H1 (cell line): ENCODE data around the gene PRDX5. TPM values are rescaled to one million over a fixed set of nuclear protein-coding genes. Genes with fewer than 3 reads are reported as not detected.

ENCODE experiments used
- CTCF ChIA-PET: fragments of 300-600 bp; sonication (Branson Sonifier 250); formaldehyde crosslinking; loops from one replicate; lab custom pipeline; 2021; ENCODE audit not compliant: partially characterized antibody; lab: Charles Lee
- POLR2A ChIA-PET: fragments of 300-600 bp; sonication (Branson Sonifier 250); formaldehyde crosslinking; loops from one replicate; lab custom pipeline; 2021; ENCODE audit warnings: inconsistent platforms; ENCODE audit not compliant: partially characterized antibody; lab: Charles Lee
- DNase-seq, 2 experiments: peaks; one replicate each; pipeline versions ENCODE4 v3.0.0 to v3.0.0-alpha.2; 2010 to 2022; ENCODE audit warnings: low spot score in 2 of 2, low read depth in 1 of 2, mixed read lengths in 1 of 2
- FAIRE-seq: peaks from 2 replicates; lab custom pipeline; 2011; peaks lifted over from hg19 to GRCh38; lab: Jason Lieb, UNC
- H2AFZ ChIP-seq: 2 replicates; pipeline ENCODE4 v1.8.1; 2012; ENCODE audit warnings: low read length, inconsistent platforms
- H2AK5ac ChIP-seq: 2 replicates; pipeline ENCODE4 v1.6.1; 2013; ENCODE audit warnings: low read depth, low read length
- H2BK120ac ChIP-seq: replicated peaks from 2 replicates; pipeline ENCODE3; 2013; ENCODE audit warnings: low read depth, low read length, inconsistent platforms
- H2BK12ac ChIP-seq: 2 replicates; pipeline ENCODE4 v1.6.1; 2013; ENCODE audit warnings: low read depth, low read length
- H2BK15ac ChIP-seq: 2 replicates; pipeline ENCODE4 v1.6.1; 2013; ENCODE audit warnings: low read length
- H2BK20ac ChIP-seq: 2 replicates; pipeline ENCODE4 v1.6.1; 2013; ENCODE audit warnings: low read length
- H2BK5ac ChIP-seq: 2 replicates; pipeline ENCODE4 v1.6.1; 2013; ENCODE audit warnings: low read depth, low read length
- H3K14ac ChIP-seq: 2 replicates; pipeline ENCODE4 v1.6.1; 2013; ENCODE audit warnings: inconsistent platforms; ENCODE audit not compliant: insufficient read length
- H3K18ac ChIP-seq: 2 replicates; pipeline ENCODE4 v1.6.1; 2013; ENCODE audit warnings: low read length; ENCODE audit errors: extremely low read depth
- H3K23ac ChIP-seq: 2 replicates; pipeline ENCODE4 v1.6.1; 2013; ENCODE audit warnings: inconsistent platforms; ENCODE audit not compliant: insufficient read length
- H3K23me2 ChIP-seq: 2 replicates; pipeline ENCODE4 v1.6.1; 2013; ENCODE audit warnings: low read depth, low read length
- H3K27ac ChIP-seq: 2 replicates; pipeline ENCODE4 v1.6.1; 2011; ENCODE audit warnings: low read depth, low read length, inconsistent platforms
- H3K27me3 ChIP-seq, 4 experiments: replicated peaks in 1 of 4; 1 replicate in 1 of 4; 2 replicates in 3 of 4; pipeline versions ENCODE4 v1.6.1 to v1.8.1; 2011 to 2013; ENCODE audit warnings: low read length in 3 of 4, mild to moderate bottlenecking in 3 of 4, inconsistent platforms in 2 of 4, mixed read lengths in 2 of 4, moderate library complexity in 1 of 4; ENCODE audit not compliant: control insufficient read depth in 3 of 4, insufficient read depth in 3 of 4; ENCODE audit errors: extremely low read depth in 1 of 4
- H3K36me3 ChIP-seq, 4 experiments: 2 replicates each; pipeline versions ENCODE4 v1.6.1 to v1.8.1; 2011 to 2013; ENCODE audit warnings: mild to moderate bottlenecking in 4 of 4, low read length in 3 of 4, moderate library complexity in 2 of 4, control low read depth in 1 of 4, inconsistent platforms in 1 of 4; ENCODE audit not compliant: insufficient read depth in 4 of 4, control insufficient read depth in 2 of 4
- H3K4ac ChIP-seq: replicated peaks from 2 replicates; pipeline ENCODE3; 2013; ENCODE audit warnings: low read length, low read depth, mixed read lengths, inconsistent platforms; ENCODE audit not compliant: insufficient read length
- H3K4me1 ChIP-seq, 4 experiments: replicated peaks in 1 of 4; 1 replicate in 1 of 4; 2 replicates in 3 of 4; pipeline versions ENCODE4 v1.6.1 to v1.8.1; 2011 to 2013; ENCODE audit warnings: low read length in 3 of 4, inconsistent platforms in 2 of 4, mixed read lengths in 1 of 4; ENCODE audit not compliant: insufficient read depth in 4 of 4, control insufficient read depth in 3 of 4
- H3K4me2 ChIP-seq, 2 experiments: 2 replicates each; pipeline versions ENCODE4 v1.6.1 to v1.8.1; 2011 to 2013; ENCODE audit warnings: low read depth in 2 of 2, low read length in 2 of 2, control low read depth in 1 of 2, inconsistent platforms in 1 of 2, mild to moderate bottlenecking in 1 of 2; ENCODE audit not compliant: insufficient read depth in 1 of 2
- H3K4me3 ChIP-seq, 4 experiments: fragments of 200-600, 300-600 bp in 1 of 4; sonication (generic), shearing (Covaris generic), sonication (Bioruptor Twin) in 1 of 4; 2 replicates each; pipeline versions ENCODE4 v1.5.1 to v1.8.1; 2011 to 2016; ENCODE audit warnings: low read length in 4 of 4, low read depth in 3 of 4, control low read depth in 2 of 4, inconsistent platforms in 2 of 4, mild to moderate bottlenecking in 2 of 4, mixed read lengths in 1 of 4, moderate library complexity in 1 of 4; ENCODE audit not compliant: insufficient read depth in 2 of 4; ENCODE audit errors: extremely low read depth in 1 of 4
- H3K56ac ChIP-seq: replicated peaks from 2 replicates; pipeline ENCODE3; 2013; ENCODE audit warnings: low read depth, mild to moderate bottlenecking, mixed read lengths, low read length, inconsistent platforms; ENCODE audit not compliant: insufficient read length
- H3K79me1 ChIP-seq: 2 replicates; pipeline ENCODE4 v1.6.1; 2013; ENCODE audit warnings: low read depth, low read length, control low read depth
- H3K79me2 ChIP-seq, 2 experiments: 2 replicates each; pipeline versions ENCODE4 v1.6.1 to v1.8.1; 2012 to 2013; ENCODE audit warnings: low read length in 2 of 2, mild to moderate bottlenecking in 2 of 2, inconsistent platforms in 1 of 2; ENCODE audit not compliant: insufficient read depth in 2 of 2, control insufficient read depth in 1 of 2
- H3K9ac ChIP-seq, 4 experiments: replicated peaks in 1 of 4; 1 replicate in 1 of 4; 2 replicates in 3 of 4; pipeline versions ENCODE4 v1.6.1 to v1.8.1; 2011 to 2013; ENCODE audit warnings: low read depth in 3 of 4, low read length in 3 of 4, control low read depth in 2 of 4, mild to moderate bottlenecking in 2 of 4, moderate library complexity in 2 of 4, inconsistent platforms in 1 of 4; ENCODE audit errors: extremely low read depth in 1 of 4
- H3K9me3 ChIP-seq, 2 experiments: 2 replicates each; pipeline versions ENCODE4 v1.6.1 to v1.8.1; 2012 to 2013; ENCODE audit warnings: mild to moderate bottlenecking in 2 of 2, moderate library complexity in 2 of 2, control low read depth in 1 of 2, inconsistent platforms in 1 of 2, low read depth in 1 of 2, low read length in 1 of 2, mixed read lengths in 1 of 2; ENCODE audit not compliant: insufficient read depth in 2 of 2
- H4K20me1 ChIP-seq, 2 experiments: replicated peaks in 1 of 2; 2 replicates each; pipeline versions ENCODE3 to v1.8.1; 2011 to 2013; ENCODE audit warnings: inconsistent platforms in 2 of 2, low read length in 2 of 2, mild to moderate bottlenecking in 1 of 2; ENCODE audit not compliant: insufficient read depth in 2 of 2, control insufficient read depth in 1 of 2
- H4K5ac ChIP-seq: 2 replicates; pipeline ENCODE4 v1.6.1; 2013; ENCODE audit warnings: low read length, low read depth, mixed read lengths, inconsistent platforms; ENCODE audit not compliant: insufficient read length
- H4K8ac ChIP-seq: 2 replicates; pipeline ENCODE4 v1.8.0; 2013; ENCODE audit warnings: mild to moderate bottlenecking, moderate library complexity, low read length, inconsistent platforms; ENCODE audit not compliant: insufficient read depth; ENCODE audit errors: extremely low read depth
- H4K91ac ChIP-seq: replicated peaks from 2 replicates; pipeline ENCODE3; 2013; ENCODE audit warnings: low read length, mixed read lengths, inconsistent platforms; ENCODE audit not compliant: insufficient read length
- CHD1 ChIP-seq: IDR thresholded peaks from 2 replicates; pipeline ENCODE4 v1.6.1; 2012; ENCODE audit warnings: low read depth, low read length, improper control_type of control experiment
- EGR1 ChIP-seq: IDR thresholded peaks from 2 replicates; pipeline ENCODE4 v1.6.1; 2011; ENCODE audit warnings: low read depth, low read length, borderline replicate concordance
- EZH2 ChIP-seq: fragments of 200-600 bp; sonication (generic); IDR thresholded peaks from 2 replicates; pipeline ENCODE4 v1.7.1; 2012; ENCODE audit warnings: low read depth, mild to moderate bottlenecking, moderate library complexity, low read length, inconsistent platforms; ENCODE audit not compliant: severe bottlenecking
- KDM1A ChIP-seq: fragments of 200-600, 300-600 bp; sonication (generic); IDR thresholded peaks from 2 replicates; pipeline ENCODE4 v1.7.1; 2016; ENCODE audit warnings: mild to moderate bottlenecking, low read length, borderline replicate concordance
- KDM5A ChIP-seq: fragments of 200-600 bp; IDR thresholded peaks from 2 replicates; pipeline ENCODE4 v1.7.1; 2012; ENCODE audit warnings: mild to moderate bottlenecking, low read length, inconsistent platforms, mixed read lengths
- NANOG ChIP-seq: IDR thresholded peaks from 2 replicates; pipeline ENCODE4 v1.6.1; 2011; ENCODE audit warnings: low read length, low read depth, mild to moderate bottlenecking, inconsistent platforms; ENCODE audit not compliant: insufficient read depth, poor library complexity, severe bottlenecking
- POU5F1 ChIP-seq: IDR thresholded peaks from 2 replicates; pipeline ENCODE4 v1.6.1; 2011; ENCODE audit warnings: low read depth, mild to moderate bottlenecking, low read length, moderate library complexity
- RBBP5 ChIP-seq: IDR thresholded peaks from 2 replicates; pipeline ENCODE4 v1.7.1; 2012; ENCODE audit warnings: low read depth, mild to moderate bottlenecking, inconsistent platforms, low read length, moderate library complexity, borderline replicate concordance
- SIN3A ChIP-seq, 2 experiments: IDR thresholded peaks in 1 of 2; conservative IDR thresholded peaks in 1 of 2; 2 replicates each; pipeline ENCODE4 v1.6.1; 2011 to 2012; ENCODE audit warnings: low read length in 2 of 2, improper control_type of control experiment in 1 of 2, low read depth in 1 of 2, mild to moderate bottlenecking in 1 of 2
- SIRT6 ChIP-seq: IDR thresholded peaks from one replicate; pipeline ENCODE4 v1.7.1; 2012; ENCODE audit warnings: low read length, inconsistent platforms
- SRF ChIP-seq: IDR thresholded peaks from 2 replicates; pipeline ENCODE4 v1.6.1; 2011; ENCODE audit warnings: mild to moderate bottlenecking, low read depth, low read length, moderate library complexity
- SUZ12 ChIP-seq: fragments of 200-600 bp; sonication (generic); IDR thresholded peaks from 2 replicates; pipeline ENCODE4 v1.6.1; 2012; ENCODE audit warnings: mild to moderate bottlenecking, inconsistent platforms, low read length, moderate library complexity, mixed read lengths
- TAF7 ChIP-seq: optimal IDR thresholded peaks from 2 replicates; pipeline ENCODE3; 2011; ENCODE audit warnings: low read depth, mild to moderate bottlenecking, inconsistent platforms, low read length, moderate library complexity, borderline replicate concordance
- TEAD4 ChIP-seq: IDR thresholded peaks from 2 replicates; pipeline ENCODE4 v1.6.1; 2012; ENCODE audit warnings: low read depth, low read length, inconsistent platforms, mixed read lengths
- WGBS, 2 experiments: shearing (Covaris generic) in 1 of 2; methylation state at CpG; one replicate each; pipeline versions ENCODE4 v1.1.6 to v1.1.7; 2013 to 2015; ENCODE audit warnings: low lambda C conversion rate in 2 of 2, mixed read lengths in 2 of 2, inconsistent platforms in 1 of 2, low coverage in 1 of 2, missing lambda C conversion rate in 1 of 2; ENCODE audit not compliant: insufficient replicate concordance in 2 of 2, insufficient coverage in 1 of 2, insufficient read length in 1 of 2; ENCODE audit errors: extremely low coverage in 1 of 2, missing lambda C conversion rate in 1 of 2; 5-methylcytosine and 5-hydroxymethylcytosine counted together
- polyA plus RNA-seq, 7 experiments: library from polyadenylated mRNA; depleted of rRNA in 3 of 7; stranded (reverse) in 5 of 7; unstranded in 2 of 7; fragments of >200 nt in 5 of 7; fragments of 200-250 nt in 2 of 7; gene quantifications; 1 replicate in 5 of 7; 2 replicates in 1 of 7; 4 replicates in 1 of 7; pipeline versions ENCODE4 v1.2.1 to v1.2.3, GENCODE V29; 2011 to 2013; ENCODE audit warnings: missing spikeins in 2 of 7, mixed read lengths in 2 of 7
- total RNA-seq: library from RNA; stranded (reverse); fragmentation: NEBNext Ultra II Directional; extraction: Animal tissue kit (Norgen Biotek cat#: 25700); gene quantifications from 2 replicates; pipeline ENCODE4 v1.2.1, GENCODE V29; 2021

PRDX5 gene
- total and polyA plus RNA-seq, 2 of the 8 experiments (the other 6 are each of a cell fraction or from before 2014, with no cell fraction given) = 201 to 582 TPM

- H2BK120ac ChIP-seq = no peak overlapping the region
- H3K36me3 ChIP-seq = peaks cover 0 to 16% (median 3%) of the 10 kb centered on the region in 4 experiments; a peak in 6 of 8 replicates
- H4K5ac ChIP-seq = no peak overlapping the region
- no peak overlapping the region for H3K4me2 ChIP-seq
- no peak overlapping the region for H3K18ac ChIP-seq
- peaks cover 5% of the 10 kb centered on the region; the same call in 1 of the 2 replicates for H3K23me2 ChIP-seq
- no peak overlapping the region for H3K4ac ChIP-seq
- FAIRE-seq = no peak
- no peak for DNase-seq
- CTCF ChIA-PET = interaction anchor here (3.3 to 37.6 kb wide), 3 partner anchors 11 to 34 kb away, joined by 20 to 614 read pairs (median 27); partner anchors contain the start of genes CATSPERZ, ESRRA, PRDX5 and TRMT112
- H3K27me3 ChIP-seq = no peaks in the 10 kb centered on the region
- no peak overlapping the region for H4K91ac ChIP-seq
- no peaks in the 10 kb centered on the region for H3K9me3 ChIP-seq
- peaks cover 0 to 10% of the 10 kb centered on the region in 2 experiments; a peak in 1 of 4 replicates for H3K79me2 ChIP-seq
- H3K27ac ChIP-seq = no peak overlapping the region
- peaks cover 1 to 10% (median 5%) of the 10 kb centered on the region in 4 experiments; a peak in 6 of 7 replicates for H3K4me1 ChIP-seq
- H3K4me3 ChIP-seq = no peak overlapping the region
- H2BK15ac ChIP-seq = no peak overlapping the region
- WGBS, 2 experiments = 95% methylated on average over 5 of the region's 5 CpGs; no CpG with 5 or more reads in 1 of the 2 experiments
- H2AK5ac ChIP-seq = no peak overlapping the region
- H3K23ac ChIP-seq = no peak overlapping the region
- H2BK5ac ChIP-seq = no peak overlapping the region
- POLR2A ChIA-PET = interaction anchor here (2.6 kb wide), 1 partner anchor 10 kb away, joined by 12 read pairs; no protein-coding TSS in a partner anchor
- no peak overlapping the region for H2AFZ ChIP-seq
- H3K14ac ChIP-seq = no peak overlapping the region
- no peak overlapping the region for H3K56ac ChIP-seq
- H4K8ac ChIP-seq = no peak overlapping the region
- H2BK20ac ChIP-seq = no peak overlapping the region
- no peak overlapping the region for H2BK12ac ChIP-seq
- 0 out of 2 replicates have a peak, but pooled peaks cover 5% of the 10 kb centered on the region for H3K79me1 ChIP-seq
- no peak overlapping the region for H3K9ac ChIP-seq
- H4K20me1 ChIP-seq = peaks cover 0 to 3% of the 10 kb centered on the region in 2 experiments
- TF ChIP-seq RBBP5 (no peak), KDM5A (no peak), SRF (no peak), POU5F1 (no peak), EGR1 (no peak), CHD1 (no peak), SIRT6 (no peak), SIN3A (conservative IDR thresholded peaks at IDR 0.05 in 1 of 2, IDR thresholded peaks at IDR 0.05 in 1 of 2; ENCODE audit: low read depth in 1 of 2, low read length in 2 of 2) (no peak), EZH2 (no peak), NANOG (no peak), TEAD4 (no peak), TAF7 (no peak), KDM1A (no peak), SUZ12 (no peak)
Observed at GRCh38 chr11:64321533-64321932, 3.6 kb downstream of the PRDX5 start.
